GM12878 (cell line): Measurements from ENCODE around the gene EIF4H. TPM values are rescaled to one million over a fixed set of nuclear protein-coding genes. Genes with fewer than 3 reads are reported as not detected.
"Not testable (repeated sequence)": the region's sequence is repeated elsewhere in the genome, so short reads cannot be mapped to it uniquely, and the experiment has no call there.

Source experiments
- ATAC-seq: fragments of 200-7000 bp; cut with Tn5 transposase; 3 replicates; pipeline ENCODE4 v1.9.1; 2020; ENCODE audit warnings: mild to moderate bottlenecking, moderate library complexity
- BruUV-seq: library from RNA; stranded (reverse); fragments of 400-500 nt; replicated peaks from 2 replicates; lab custom pipeline; 2021; lab: Mats Ljungman, UMichigan
- CTCF ChIA-PET: fragments of 300-600 bp; sonication (Branson Sonifier 250); formaldehyde crosslinking; extraction: SDS; loops from one replicate; lab custom pipeline; 2021; ENCODE audit warnings: inconsistent platforms; lab: Yijun Ruan, JAX
- POLR2A ChIA-PET: fragments of 350-600 bp; formaldehyde crosslinking; extraction: SDS; loops from one replicate; lab custom pipeline; 2021; ENCODE audit warnings: inconsistent platforms; lab: Charles Lee
- RAD21 ChIA-PET: fragments of 300-600 bp; sonication (Branson Sonifier 250); formaldehyde crosslinking; loops from one replicate; lab custom pipeline; 2023; ENCODE audit warnings: antibody characterized with exemption; ENCODE audit not compliant: unreplicated experiment; lab: Charles Lee
- SMC1A ChIA-PET: fragments of 300-600 bp; sonication (Branson Sonifier 250); formaldehyde crosslinking; loops from one replicate; lab custom pipeline; 2023; ENCODE audit not compliant: unreplicated experiment, uncharacterized antibody; lab: Charles Lee
- DNase-seq: peaks from one replicate; pipeline ENCODE4 v3.0.0-alpha.2; 2011; ENCODE audit warnings: low read depth, low spot score
- FAIRE-seq: peaks from 3 replicates; lab custom pipeline; 2011; peaks lifted over from hg19 to GRCh38; lab: Jason Lieb, UNC
- H2AFZ ChIP-seq: 2 replicates; pipeline ENCODE4 v1.6.0; 2011; ENCODE audit warnings: low read depth, low read length, control low read depth; ENCODE audit not compliant: control insufficient read depth
- H3K27ac ChIP-seq: 2 replicates; pipeline ENCODE4 v1.5.1; 2011; ENCODE audit warnings: control low read depth; ENCODE audit not compliant: control insufficient read depth, insufficient read depth
- H3K27me3 ChIP-seq, 2 experiments: replicated peaks in 1 of 2; 2 replicates each; pipeline versions ENCODE4 v1.6.0 to v1.6.1; 2011; ENCODE audit warnings: low read length in 1 of 2; ENCODE audit not compliant: control insufficient read depth in 2 of 2, insufficient read depth in 2 of 2
- H3K36me3 ChIP-seq, 2 experiments: 2 replicates each; pipeline ENCODE4 v1.5.1; 2011; ENCODE audit warnings: low read length in 1 of 2; ENCODE audit not compliant: control insufficient read depth in 2 of 2, insufficient read depth in 2 of 2
- H3K4me1 ChIP-seq: 2 replicates; pipeline ENCODE4 v1.6.1; 2011; ENCODE audit warnings: mild to moderate bottlenecking, low read length, moderate library complexity, mixed read lengths; ENCODE audit not compliant: control insufficient read depth, insufficient read depth
- H3K4me2 ChIP-seq: 2 replicates; pipeline ENCODE4 v1.6.0; 2011; ENCODE audit warnings: control low read depth; ENCODE audit not compliant: control insufficient read depth, insufficient read depth
- H3K4me3 ChIP-seq: fragments of 200-600 bp; sonication (generic); 2 replicates; pipeline ENCODE4 v1.5.1; 2016
- H3K79me2 ChIP-seq: 2 replicates; pipeline ENCODE4 v1.6.0; 2011; ENCODE audit warnings: low read length; ENCODE audit not compliant: control insufficient read depth, insufficient read depth
- H3K9ac ChIP-seq: 2 replicates; pipeline ENCODE4 v1.8.0; 2011; ENCODE audit warnings: low read length, control low read depth, mixed read lengths; ENCODE audit not compliant: control insufficient read depth, insufficient read depth
- H3K9me3 ChIP-seq: replicated peaks from 3 replicates; pipeline ENCODE4 v1.5.1; 2011; ENCODE audit warnings: mild to moderate bottlenecking, low read length; ENCODE audit not compliant: control insufficient read depth, insufficient read depth
- H4K20me1 ChIP-seq: 2 replicates; pipeline ENCODE4 v1.6.0; 2011; ENCODE audit not compliant: control insufficient read depth, insufficient read depth
- EGR1 ChIP-seq, 2 experiments: IDR thresholded peaks; 1 replicate in 1 of 2; 2 replicates in 1 of 2; pipeline ENCODE4 v1.6.1; 2011 to 2012; ENCODE audit warnings: low read depth in 2 of 2, low read length in 2 of 2, borderline replicate concordance in 1 of 2, mild to moderate bottlenecking in 1 of 2, moderate library complexity in 1 of 2
- EZH2 ChIP-seq: IDR thresholded peaks from 2 replicates; pipeline ENCODE4 v1.6.1; 2012; ENCODE audit warnings: low read depth, mild to moderate bottlenecking, control low read depth, inconsistent platforms, low read length, borderline replicate concordance; ENCODE audit not compliant: control insufficient read depth
- HDAC6 ChIP-seq: fragments of 200-600 bp; sonication (generic); IDR thresholded peaks from one replicate; pipeline ENCODE4 v1.8.0; 2017; ENCODE audit warnings: antibody characterized with exemption; ENCODE audit not compliant: unreplicated experiment
- MTA3 ChIP-seq: IDR thresholded peaks from 2 replicates; pipeline ENCODE4 v1.6.1; 2012; ENCODE audit warnings: low read length, inconsistent platforms, borderline replicate concordance
- TCF12 ChIP-seq: IDR thresholded peaks from 2 replicates; pipeline ENCODE4 v1.6.1; 2011; ENCODE audit warnings: low read depth, mild to moderate bottlenecking, low read length
- YBX1 ChIP-seq: fragments of 450-650 bp; IDR thresholded peaks from 2 replicates; pipeline ENCODE4 v1.6.1; 2016; ENCODE audit warnings: antibody characterized with exemption
- WGBS: methylation state at CpG from one replicate; pipeline ENCODE4 v1.1.6; 2016; ENCODE audit warnings: low lambda C conversion rate; ENCODE audit not compliant: insufficient replicate concordance, insufficient coverage; ENCODE audit errors: missing lambda C conversion rate; 5-methylcytosine and 5-hydroxymethylcytosine counted together
- in situ Hi-C: fragments of 300-500 bp; cut with MboI; formaldehyde crosslinking; loops from 9 replicates; pipeline ENCODE4 v1.14.3; 2018; ENCODE audit warnings: mixed read lengths
- intact Hi-C: fragments of 100-400 bp; cut with micrococcal nuclease; formaldehyde crosslinking; loops from one replicate; pipeline ENCODE4 v1.14.2; 2022; ENCODE audit not compliant: unreplicated experiment
- polyA plus RNA-seq, 11 experiments: library from polyadenylated mRNA; depleted of rRNA in 4 of 11; unstranded in 6 of 11; stranded (reverse) in 5 of 11; fragments of >200 nt; fragmentation: Nextera tagmentation in 4 of 11; fragmentation: Illumina TruSeq in 1 of 11; extraction: Ambion mirVana in 4 of 11; extraction: Trizol in 1 of 11; gene quantifications; 1 replicate in 1 of 11; 2 replicates in 10 of 11; pipeline versions ENCODE4 v1.2.1 to v1.2.3, GENCODE V29; 2011 to 2016; ENCODE audit warnings: inconsistent platforms in 2 of 11, missing spikeins in 2 of 11, low read depth in 1 of 11
- total RNA-seq, 4 experiments: library from RNA; depleted of rRNA in 3 of 4; stranded (reverse); fragments of >200 nt in 3 of 4; fragmentation: Illumina TruSeq in 1 of 4; extraction: Trizol in 1 of 4; gene quantifications; 2 replicates each; pipeline versions ENCODE4 v1.2.1 to v1.2.3, GENCODE V29; 2013 to 2021
- TF ChIP-seq, protein P1 (sequence below): IDR thresholded peaks from 2 replicates; pipeline ENCODE4 v1.6.1; 2012; ENCODE audit warnings: low read depth, low read length, improper control_type of control experiment

The EIF4H gene
- total and polyA plus RNA-seq, 10 of the 15 experiments (the other 5 are each of a cell fraction or from before 2014, with no cell fraction given): 9.9 to 443 (median 258) TPM

DNA sequence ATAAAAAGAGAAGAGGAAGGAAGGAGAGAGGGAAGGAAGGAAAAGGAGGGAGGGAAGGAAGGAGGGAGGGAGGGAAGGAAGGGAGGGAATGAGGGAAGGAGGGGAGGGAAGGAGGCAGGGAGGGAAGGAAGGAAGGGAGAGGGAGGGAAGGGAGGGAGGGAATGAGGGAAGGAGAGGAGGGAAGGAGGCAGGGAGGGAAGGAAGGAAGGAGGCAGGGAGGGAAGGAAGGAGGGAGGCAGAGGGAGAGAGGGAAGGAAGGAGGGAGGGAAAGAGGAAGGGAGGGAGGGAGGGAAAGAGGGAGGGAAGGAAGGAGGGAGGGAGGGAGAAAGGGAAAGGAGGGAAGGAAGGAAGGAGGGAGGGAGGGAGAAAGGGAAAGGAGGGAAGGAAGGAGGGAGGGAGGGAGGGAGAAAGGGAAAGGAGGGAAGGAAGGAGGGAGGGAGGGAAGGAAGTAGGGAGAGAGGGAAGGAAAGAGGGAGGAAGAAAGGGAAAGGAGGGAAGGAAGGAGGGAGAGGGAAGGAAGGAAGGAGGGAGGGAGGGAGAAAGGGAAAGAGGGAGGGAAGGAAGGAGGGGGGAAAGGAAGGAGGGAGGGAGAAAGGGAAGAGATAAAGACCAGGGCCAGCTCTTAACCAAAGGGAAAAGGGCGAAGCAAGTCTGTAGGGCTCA, 29.9 kb downstream of the EIF4H start:
- no peak for DNase-seq

DNA sequence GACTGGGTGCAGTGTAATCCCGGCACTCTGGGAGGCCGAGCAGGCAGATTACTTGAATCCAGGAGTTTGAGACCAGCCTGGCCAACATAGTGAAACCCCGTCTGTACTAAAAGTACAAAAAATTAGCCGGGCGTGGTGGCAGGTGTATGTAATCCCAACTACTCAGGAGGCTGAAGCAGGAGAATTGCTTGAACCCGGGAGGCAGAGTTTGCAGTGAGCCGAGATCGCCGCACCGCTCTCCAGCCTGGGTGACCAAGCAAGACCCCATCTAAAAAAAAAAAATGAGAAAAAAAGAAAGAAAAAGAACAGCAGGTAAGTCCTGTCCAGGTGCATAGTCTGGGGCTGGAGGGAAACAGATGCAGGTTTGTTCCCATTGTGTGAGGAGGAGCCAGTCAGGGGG, 31.9 kb downstream of the EIF4H start:
- not testable (repeated sequence) for H3K9me3 ChIP-seq, H4K20me1 ChIP-seq, H2AFZ ChIP-seq, DNase-seq, BruUV-seq, H3K4me2 ChIP-seq, H3K27ac ChIP-seq, FAIRE-seq, H3K9ac ChIP-seq, H3K36me3 ChIP-seq, H3K27me3 ChIP-seq, H3K4me3 ChIP-seq, ATAC-seq
- ChIA-PET CTCF (interaction anchor here (0.6 to 11.9 kb wide), 52 partner anchors 8 to 463 kb away, joined by 3 to 190 read pairs (median 6); partner anchors contain the start of genes CLIP2 and RFC2), RAD21 (interaction anchor here (0.6 to 9.6 kb wide), 37 partner anchors 11 to 360 kb away, joined by 3 to 127 read pairs (median 5); partner anchors contain the start of genes EIF4H and RFC2), POLR2A (interaction anchor here (0.6 to 3.1 kb wide), 10 partner anchors 12 to 195 kb away, joined by 3 to 18 read pairs (median 4); no protein-coding TSS in a partner anchor), SMC1A (interaction anchor here (0.6 to 6.0 kb wide), 32 partner anchors 9 to 215 kb away, joined by 3 to 86 read pairs (median 4); no protein-coding TSS in a partner anchor)
- intact Hi-C loops (loop anchor here (1.0 to 5.0 kb wide), 3 partner anchors 63 to 195 kb away; partner anchors contain the start of gene CLIP2), in situ Hi-C loops (loop anchor here (5.0 kb wide), 2 partner anchors 81 to 196 kb away; partner anchors contain the start of gene CLIP2)
- 56% methylated on average over 10 of the region's 10 CpGs for WGBS
- H3K4me1 ChIP-seq: peaks cover 36% of the 10 kb centered on the region
- H3K79me2 ChIP-seq: peaks cover 17% of the 10 kb centered on the region

More for the DNA sequence above, 29.9 kb downstream of the EIF4H start:
- RAD21 ChIA-PET: interaction anchor here (0.7 to 9.6 kb wide), 3 partner anchors 84 to 197 kb away, joined by 3 to 127 read pairs (median 3); no protein-coding TSS in a partner anchor
- FAIRE-seq: no peak
- H3K4me1 ChIP-seq: peaks cover 34% of the 10 kb centered on the region
- no peaks in the 10 kb centered on the region for H4K20me1 ChIP-seq
- peaks cover 2% of the 10 kb centered on the region; the same call in 1 of the 2 replicates for H3K79me2 ChIP-seq
- in situ Hi-C loops: no loop called here
- BruUV-seq: no TSS peak
- SMC1A ChIA-PET: interaction anchor here (0.6 to 6.0 kb wide), 7 partner anchors 26 to 414 kb away, joined by 3 to 86 read pairs (median 6); no protein-coding TSS in a partner anchor
- intact Hi-C loops: loop anchor here (1.0 kb wide), 1 partner anchor 136 kb away; no protein-coding TSS in a partner anchor
- TF ChIP-seq, protein P1, sequence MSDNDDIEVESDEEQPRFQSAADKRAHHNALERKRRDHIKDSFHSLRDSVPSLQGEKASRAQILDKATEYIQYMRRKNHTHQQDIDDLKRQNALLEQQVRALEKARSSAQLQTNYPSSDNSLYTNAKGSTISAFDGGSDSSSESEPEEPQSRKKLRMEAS: no peak
- TF ChIP-seq HDAC6 (no peak), EGR1 (IDR thresholded peaks at IDR 0.05; ENCODE audit: borderline replicate concordance in 1 of 2, low read depth in 2 of 2, low read length in 2 of 2) (no peak), EZH2 (no peak), TCF12 (no peak), YBX1 (no peak), MTA3 (no peak)
- no peaks in the 10 kb centered on the region for H3K27me3 ChIP-seq
- 43% methylated on average over 1 of the region's 1 CpG for WGBS
- H3K9me3 ChIP-seq: no peaks in the 10 kb centered on the region
- H3K4me2 ChIP-seq: no peak overlapping the region; the same call in 1 of the 2 replicates
- no peak overlapping the region for H3K4me3 ChIP-seq
- H3K9ac ChIP-seq: no peak overlapping the region
- ATAC-seq: no peak
- CTCF ChIA-PET: interaction anchor here (0.6 to 11.9 kb wide), 11 partner anchors 13 to 196 kb away, joined by 3 to 190 read pairs (median 3); partner anchors contain the start of gene CLIP2
- H3K36me3 ChIP-seq: no peaks in the 10 kb centered on the region
- POLR2A ChIA-PET: interaction anchor here (0.9 kb wide), 1 partner anchor 15 kb away, joined by 3 read pairs; no protein-coding TSS in a partner anchor
- no peak overlapping the region for H2AFZ ChIP-seq
- H3K27ac ChIP-seq: no peak overlapping the region
